ENCODE data around the gene AVPR1B.

Gene AVPR1B

GRCh38 chr1:206117151-206117948 lies at the start of gene AVPR1B:
Gene AVPR1B (minus strand): TSS chr1:206117388. CDS start chr1:206116890, 498 bp downstream.
- DNase-seq (ENCODE audit: low spot score) = no peak

GRCh38 chr1:206145771-206146290 lies 28.6 kb upstream of the AVPR1B start:
- no peak for DNase-seq (ENCODE audit: low spot score)

GRCh38 chr1:206144605-206145004 lies 27.4 kb upstream of the AVPR1B start:
- DNase-seq (ENCODE audit: low spot score) = no peak

- DNase-seq (ENCODE audit: low spot score) = no peak
These were observed 26.5 kb upstream of the AVPR1B start for GRCh38 chr1:206143537-206144172.

- no peak for DNase-seq (ENCODE audit: low spot score)
These were observed 25.6 kb upstream of the AVPR1B start for GRCh38 chr1:206142770-206143169.

- DNase-seq (ENCODE audit: low spot score) = no peak
These were observed 24.8 kb upstream of the AVPR1B start for GRCh38 chr1:206142011-206142410.

- DNase-seq (ENCODE audit: low spot score) = no peak
These were observed 19.1 kb upstream of the AVPR1B start for GRCh38 chr1:206136241-206136640.

- DNase-seq (ENCODE audit: low spot score) = no peak
These were observed 18.1 kb upstream of the AVPR1B start for GRCh38 chr1:206135248-206135647.

- DNase-seq (ENCODE audit: low spot score) = no peak
These were observed 16.7 kb upstream of the AVPR1B start for GRCh38 chr1:206133751-206134415.

- no peak for DNase-seq (ENCODE audit: low spot score)
These were observed 13.8 kb upstream of the AVPR1B start for GRCh38 chr1:206131037-206131436.

- no peak for DNase-seq (ENCODE audit: low spot score)
These were observed 11.0 kb upstream of the AVPR1B start for GRCh38 chr1:206128196-206128595.

- no peak for DNase-seq (ENCODE audit: low spot score)
These were observed 10.1 kb upstream of the AVPR1B start for GRCh38 chr1:206127336-206127735.

- no peak for DNase-seq (ENCODE audit: low spot score)
These were observed 8.2 kb upstream of the AVPR1B start for GRCh38 chr1:206125346-206125745.

- no peak for DNase-seq (ENCODE audit: low spot score)
These were observed 5.5 kb upstream of the AVPR1B start for GRCh38 chr1:206122686-206123085.

- no peak for DNase-seq (ENCODE audit: low spot score)
These were observed 4.1 kb upstream of the AVPR1B start for GRCh38 chr1:206121269-206121668.

GRCh38 chr1:206120406-206120805 lies 3.2 kb upstream of the AVPR1B start:
- DNase-seq (ENCODE audit: low spot score) = no peak

GRCh38 chr1:206116873-206117150 lies 376 bp downstream of the AVPR1B start:
- DNase-seq (ENCODE audit: low spot score) = no peak

- no peak for DNase-seq (ENCODE audit: low spot score)
These were observed 856 bp downstream of the AVPR1B start for GRCh38 chr1:206116191-206116872.

GRCh38 chr1:206115791-206116190 lies 1.4 kb downstream of the AVPR1B start:
- no peak for DNase-seq (ENCODE audit: low spot score)

- DNase-seq (ENCODE audit: low spot score) = no peak
These were observed 2.2 kb downstream of the AVPR1B start for GRCh38 chr1:206114692-206115640.

- no peak for DNase-seq (ENCODE audit: low spot score)
These were observed 4.4 kb downstream of the AVPR1B start for GRCh38 chr1:206112600-206113301.

Data from Ammon's horn (tissue), 1 donor.